ENCODE measurements around the gene BFSP2.

The BFSP2 gene

DNA sequence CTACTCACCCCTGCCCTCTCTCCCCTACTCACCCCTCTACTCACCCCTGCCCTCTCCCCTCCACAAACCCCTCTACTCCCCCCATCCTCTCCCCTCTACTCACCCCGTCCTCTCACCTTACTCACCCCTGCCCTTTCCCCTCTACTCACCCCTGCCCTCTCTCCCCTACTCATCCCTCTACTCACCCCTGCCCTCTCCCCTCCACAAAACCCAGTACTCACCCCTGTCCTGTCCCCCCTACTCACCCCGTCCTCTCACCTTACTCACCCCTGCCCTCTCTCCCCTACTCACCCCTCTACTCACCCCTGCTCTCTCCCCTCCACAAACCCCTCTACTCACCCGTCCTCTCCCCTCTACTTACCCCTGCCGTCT is 14.2 kb downstream of the BFSP2 start:
- no peak for DNase-seq (ENCODE audit: low read depth, low spot score)

DNA sequence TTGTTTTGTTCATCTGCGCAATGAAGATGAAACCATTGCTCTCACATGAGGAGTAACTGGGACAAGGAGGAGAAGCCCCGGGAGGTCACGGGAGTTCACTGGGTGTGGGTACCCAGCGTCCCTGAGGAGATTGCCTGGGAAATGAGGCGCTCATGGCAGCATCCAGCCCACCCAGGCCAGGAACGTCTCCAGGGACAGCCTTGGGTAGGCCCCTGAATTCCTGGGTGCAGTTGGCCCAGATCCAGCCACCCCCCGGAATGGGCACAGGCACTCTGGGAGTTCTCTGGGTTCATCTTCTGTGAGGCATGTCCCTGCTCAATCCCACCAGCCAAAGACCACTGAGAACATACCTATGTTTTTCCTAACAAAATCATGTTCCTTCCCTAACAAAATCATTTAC is 18.5 kb downstream of the BFSP2 start:
- DNase-seq (ENCODE audit: low read depth, low spot score), result no peak

DNA sequence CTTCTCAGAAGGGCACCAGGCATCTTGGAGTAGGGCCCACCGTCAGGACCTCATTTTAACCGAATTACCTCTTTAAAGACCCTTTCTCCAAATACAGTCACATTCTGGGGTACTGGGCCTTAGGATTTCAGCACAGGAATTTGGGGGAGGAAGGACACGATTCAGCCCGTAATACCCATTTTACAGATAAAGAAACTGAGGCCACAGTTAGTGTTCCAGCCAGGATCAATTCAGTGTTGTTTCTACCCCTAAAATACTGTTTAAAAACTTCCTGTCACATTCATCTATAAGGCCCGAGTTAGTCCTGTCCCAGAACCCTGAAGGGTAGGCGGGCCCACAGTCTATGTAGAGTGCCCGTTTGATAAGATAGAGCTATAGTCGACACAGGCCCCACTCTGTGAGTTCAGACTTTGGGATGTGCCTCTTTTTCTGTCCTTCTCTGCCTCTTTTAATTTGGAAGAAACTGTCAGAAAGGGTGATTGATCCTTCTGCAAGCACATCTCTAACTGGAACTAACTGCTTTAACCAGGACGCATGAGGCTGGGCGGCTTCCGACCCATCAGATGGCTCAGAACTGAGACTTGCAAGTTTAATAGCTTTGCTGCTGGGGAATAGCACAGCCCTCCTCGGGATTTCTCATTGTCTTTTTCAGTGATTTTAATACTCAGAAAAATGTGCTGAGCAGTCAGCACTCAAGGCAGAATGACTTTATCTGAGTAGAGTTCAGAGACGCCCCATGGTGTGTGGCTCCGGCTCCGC is 19.5 kb downstream of the BFSP2 start:
- DNase-seq (ENCODE audit: low read depth, low spot score), result no peak

DNA sequence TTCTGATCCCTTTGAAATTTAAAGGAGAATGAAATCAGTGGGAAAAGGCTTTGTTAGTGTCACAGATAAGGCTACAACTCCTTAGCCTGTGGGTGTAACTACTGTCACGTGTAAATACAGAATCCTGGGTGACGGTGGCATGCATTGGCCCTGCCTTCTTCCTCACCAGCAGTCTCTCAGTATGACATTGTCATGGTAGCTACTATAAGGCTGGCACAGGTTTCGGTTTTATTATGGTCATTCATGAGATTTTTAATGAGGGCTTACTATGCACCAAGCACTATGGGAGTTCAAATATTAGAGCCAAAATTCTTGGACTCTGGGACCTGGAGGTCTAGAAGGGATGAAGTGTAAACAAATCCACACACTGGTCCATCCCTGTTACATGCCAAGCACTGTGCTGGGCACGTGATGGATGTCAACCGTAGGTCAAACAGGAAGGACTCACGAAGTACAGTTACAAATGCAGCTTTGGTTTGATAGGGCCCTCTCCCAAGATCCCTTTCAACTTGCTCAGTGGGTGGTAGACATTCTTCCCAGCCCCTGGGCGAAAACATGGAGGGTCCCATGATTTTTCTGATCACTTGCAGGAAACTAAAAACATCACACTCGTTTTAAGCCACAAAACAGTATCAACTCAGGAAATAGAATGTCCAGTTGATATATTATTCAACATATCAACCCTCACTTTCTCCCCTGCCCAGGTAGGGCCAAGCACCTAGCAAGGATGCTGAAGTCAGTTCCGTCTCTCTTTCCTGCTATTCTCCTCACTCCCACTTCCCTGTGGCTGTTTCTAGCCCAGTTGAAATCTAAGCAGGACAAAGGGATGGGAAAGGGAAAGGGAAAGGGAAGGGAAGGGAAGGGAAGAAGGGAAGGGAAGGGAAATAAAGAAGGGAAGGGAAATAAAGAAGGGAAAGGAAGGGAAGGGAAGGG is 25.3 kb downstream of the BFSP2 start:
- no peak for DNase-seq (ENCODE audit: low read depth, low spot score)

DNA sequence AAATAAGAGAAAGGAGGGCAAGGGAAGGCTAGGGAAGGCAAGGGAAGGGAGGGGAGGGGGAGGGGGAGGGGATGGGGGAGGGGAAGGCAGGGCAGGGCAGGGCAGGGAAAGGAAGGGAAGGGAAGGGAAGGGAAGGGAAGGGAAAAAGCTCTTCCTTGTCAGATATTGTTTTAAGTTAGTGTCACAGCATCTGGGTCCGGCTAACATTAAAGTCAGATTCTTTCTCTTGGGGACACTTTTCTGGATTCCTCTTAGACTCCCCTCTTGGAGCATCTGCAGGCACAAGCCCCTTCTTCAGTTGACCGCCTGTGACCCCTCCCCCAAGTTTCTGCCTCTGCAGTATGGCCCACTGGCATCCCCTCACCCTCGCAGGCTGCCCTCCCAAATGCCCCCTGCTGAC is 26.0 kb downstream of the BFSP2 start:
- DNase-seq (ENCODE audit: low read depth, low spot score), result no peak

DNA sequence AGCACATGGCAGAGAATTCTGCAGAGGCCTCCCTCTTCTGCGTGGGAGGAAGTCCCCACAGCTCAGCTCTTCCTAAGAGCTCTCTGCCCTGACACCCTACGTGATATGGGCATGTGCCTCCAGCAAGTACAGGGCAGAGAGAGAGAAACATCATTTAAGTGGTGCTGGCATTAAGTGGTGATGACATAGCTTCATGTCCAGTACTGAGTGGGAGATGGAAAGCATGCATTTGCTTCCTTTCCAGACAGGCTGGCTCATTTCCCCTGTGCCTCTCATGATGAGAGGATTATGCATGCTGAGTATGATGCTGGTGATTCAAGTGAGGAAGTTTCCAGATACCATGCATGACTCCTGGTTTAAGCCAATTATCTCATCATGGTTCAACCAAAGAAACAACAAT is 26.9 kb downstream of the BFSP2 start:
- DNase-seq (ENCODE audit: low read depth, low spot score), result no peak

DNA sequence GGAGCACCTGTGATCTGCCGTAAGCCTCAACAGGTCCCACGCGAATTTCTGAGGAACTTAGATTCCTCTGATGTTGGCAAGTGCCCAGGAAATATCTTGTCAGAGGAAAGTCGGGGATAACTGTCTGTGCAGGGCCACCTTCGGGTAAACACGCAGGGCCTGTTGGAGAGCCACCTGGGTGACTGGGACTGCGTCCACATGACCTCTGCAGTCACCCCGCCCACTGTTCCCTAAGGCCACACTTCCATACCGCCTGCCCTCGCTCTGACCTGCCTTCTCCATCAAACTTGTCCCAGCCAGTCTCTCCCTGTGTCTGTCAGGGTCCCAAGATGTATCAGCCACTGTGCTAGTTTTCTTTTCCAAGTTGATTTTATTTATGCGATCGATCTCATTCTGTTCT is 28.7 kb downstream of the BFSP2 start:
- no peak for DNase-seq (ENCODE audit: low read depth, low spot score)

DNA sequence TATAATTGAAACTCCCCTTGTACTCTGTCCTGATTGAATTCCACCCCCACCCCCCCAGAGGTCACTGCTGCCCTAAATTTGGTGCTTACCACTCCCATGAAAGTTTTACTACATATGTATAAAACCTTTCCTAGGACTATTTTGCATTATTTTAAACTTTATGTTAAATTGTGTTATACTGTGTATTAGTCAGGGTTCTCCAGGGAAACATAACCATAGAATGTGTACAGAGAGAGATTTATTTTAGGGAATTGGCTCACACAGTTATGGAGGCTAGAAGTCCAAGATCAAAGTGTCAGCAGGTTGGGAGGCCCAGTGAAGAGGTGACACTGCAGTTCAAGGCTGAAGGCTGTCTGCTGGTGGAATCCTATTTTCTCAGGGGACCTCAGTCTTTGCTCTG is 29.2 kb downstream of the BFSP2 start:
- no peak for DNase-seq (ENCODE audit: low read depth, low spot score)

DNA sequence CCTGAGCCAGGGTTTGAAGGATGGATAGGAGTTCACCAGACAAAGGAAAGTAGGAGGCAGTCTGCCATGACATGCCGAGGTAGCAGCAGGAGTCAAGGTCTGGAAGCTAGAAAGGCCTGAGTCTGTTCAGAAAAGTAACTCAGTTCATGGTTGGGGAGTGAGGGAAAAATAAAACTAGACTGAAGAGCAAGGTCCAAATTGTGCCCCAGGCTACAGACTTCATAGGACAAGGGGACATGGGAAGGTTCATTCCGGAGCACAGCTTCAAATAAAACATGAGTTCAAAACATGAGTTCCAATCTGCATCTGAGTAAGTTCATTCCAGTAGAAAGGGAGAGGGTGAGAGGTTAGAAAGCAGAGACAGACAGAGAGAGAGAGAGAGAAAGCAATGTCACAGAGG is 39.7 kb downstream of the BFSP2 start:
- no peak for DNase-seq (ENCODE audit: low read depth, low spot score)

DNA sequence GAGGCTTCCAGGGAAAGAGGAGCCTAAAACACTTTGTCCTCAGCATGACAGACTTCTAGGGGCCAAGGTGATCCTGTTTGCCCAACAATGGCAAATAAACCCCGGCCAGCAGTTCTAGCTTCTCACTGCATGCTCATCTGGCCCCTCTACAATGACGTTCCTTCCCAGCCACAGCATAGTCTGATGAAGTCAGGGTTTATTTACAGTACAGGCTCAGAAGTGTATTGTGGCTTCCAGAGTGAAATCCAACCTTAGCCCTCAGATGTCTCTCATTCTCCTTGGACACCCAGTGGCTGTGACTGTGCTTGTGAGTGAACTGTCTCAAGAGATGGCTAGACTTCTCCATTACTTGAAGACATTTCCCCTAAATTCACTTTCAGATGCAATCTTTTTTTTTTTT is 40.8 kb downstream of the BFSP2 start:
- no peak for DNase-seq (ENCODE audit: low read depth, low spot score)

DNA sequence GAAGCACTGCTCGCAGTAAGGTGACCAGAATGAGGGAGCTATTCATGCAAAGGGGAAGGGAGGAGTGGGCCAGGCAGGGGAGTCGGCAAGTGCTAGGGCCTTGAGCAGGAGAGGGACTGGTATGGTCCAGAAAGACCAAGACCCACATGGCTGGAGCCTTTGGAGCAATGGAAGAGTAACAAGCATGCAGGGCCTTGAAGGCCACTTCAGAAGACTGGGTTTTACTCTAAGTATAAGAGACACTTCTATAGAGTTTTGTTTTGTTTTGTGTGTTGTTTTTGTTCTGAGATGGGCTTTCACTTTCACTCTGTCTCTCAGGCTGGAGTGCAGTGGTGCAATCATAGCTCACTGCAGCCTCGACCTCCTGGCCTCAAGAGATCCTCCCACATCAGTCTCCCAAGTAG is 42.0 kb downstream of the BFSP2 start:
- DNase-seq (ENCODE audit: low read depth, low spot score), result no peak

DNA sequence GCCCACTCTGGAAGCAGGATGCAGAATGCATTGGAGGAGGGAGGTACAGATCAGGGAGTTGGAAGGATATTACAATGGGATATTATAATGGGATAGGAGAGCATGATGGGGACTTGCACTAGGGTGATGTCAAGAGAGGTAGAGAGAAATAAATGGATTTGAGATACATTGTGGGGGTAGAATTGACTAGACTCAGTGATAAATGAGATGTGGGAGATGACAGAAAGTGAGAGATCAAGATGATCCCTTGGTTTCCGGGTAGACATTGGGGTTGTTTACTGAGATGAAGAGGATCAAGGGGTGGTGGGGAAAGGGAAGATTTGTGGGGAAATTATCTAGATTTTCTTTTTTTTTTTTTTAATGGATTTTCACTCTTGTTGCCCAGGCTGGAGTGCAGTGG is 42.7 kb downstream of the BFSP2 start:
- no peak for DNase-seq (ENCODE audit: low read depth, low spot score)

DNA sequence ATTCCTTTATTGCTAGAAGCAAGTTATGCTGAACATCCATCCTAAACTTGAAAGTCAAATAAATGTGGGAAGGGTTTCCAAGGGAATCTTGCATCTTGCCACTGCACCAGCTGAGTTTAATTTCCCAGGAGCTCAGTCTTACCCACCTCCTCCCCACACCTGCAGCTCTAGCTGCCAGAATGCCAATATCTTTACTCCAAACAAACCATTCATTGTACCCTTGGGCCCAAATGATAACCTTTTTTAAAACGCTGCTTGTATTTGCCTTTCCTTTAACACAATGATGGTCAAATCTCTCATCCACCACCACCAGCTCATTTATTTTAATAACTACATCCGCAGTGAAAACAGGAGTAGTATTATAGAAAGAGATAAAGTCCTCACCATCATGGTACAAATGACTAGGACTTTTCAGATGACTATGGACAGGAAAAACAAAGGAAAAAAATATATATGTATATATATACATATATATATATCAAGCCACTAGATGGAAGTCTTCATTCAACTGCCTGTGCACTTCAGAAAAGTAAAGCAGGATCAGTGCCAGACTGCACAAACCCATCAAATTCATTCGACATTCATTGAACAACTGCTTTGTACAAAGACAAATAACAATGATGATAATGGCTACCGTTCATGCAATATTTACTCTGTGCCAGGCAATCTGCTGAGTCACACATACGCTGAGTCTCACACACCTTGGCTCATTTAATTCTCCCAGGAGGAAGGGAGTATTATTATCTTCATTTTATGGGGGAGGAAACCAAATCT is 44.0 kb downstream of the BFSP2 start:
- DNase-seq (ENCODE audit: low read depth, low spot score), result no peak

DNA sequence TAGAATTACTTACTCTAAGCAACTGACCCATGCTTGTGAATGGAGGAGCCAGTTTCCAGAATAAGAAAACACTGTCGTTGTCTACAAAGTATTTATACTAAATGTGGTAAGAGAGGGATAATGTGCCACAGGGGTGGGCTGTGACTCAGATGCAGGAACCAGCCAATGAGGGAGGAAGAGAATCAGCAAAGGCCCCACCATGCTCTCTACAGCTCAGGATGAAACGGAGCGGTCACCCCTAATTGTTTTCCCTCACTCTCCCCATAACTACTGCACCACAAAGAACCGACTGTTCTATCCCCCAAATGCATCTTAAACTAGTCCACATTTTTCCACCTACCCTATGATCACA is 44.5 kb downstream of the BFSP2 start:
- DNase-seq (ENCODE audit: low read depth, low spot score), result no peak

DNA sequence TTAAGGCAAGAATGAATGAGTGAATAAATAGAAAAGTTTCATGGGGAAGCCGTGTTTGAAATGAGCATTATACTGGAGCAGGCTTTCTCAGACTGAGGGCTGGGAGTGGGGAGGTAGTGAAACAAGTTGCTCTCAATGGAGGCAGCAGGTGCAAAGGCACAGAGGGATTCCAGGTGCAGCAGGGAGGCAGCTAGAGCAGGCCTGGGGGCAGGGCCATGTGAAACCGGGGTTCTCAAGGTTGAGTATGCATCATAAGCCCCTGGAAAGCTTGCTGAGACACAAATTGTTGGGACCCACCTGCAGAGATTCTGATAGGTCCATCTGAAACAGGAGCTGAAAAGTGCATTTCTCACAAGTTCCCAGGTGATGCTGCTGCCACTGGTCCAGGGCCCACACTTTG is 45.3 kb downstream of the BFSP2 start:
- no peak for DNase-seq (ENCODE audit: low read depth, low spot score)

DNA sequence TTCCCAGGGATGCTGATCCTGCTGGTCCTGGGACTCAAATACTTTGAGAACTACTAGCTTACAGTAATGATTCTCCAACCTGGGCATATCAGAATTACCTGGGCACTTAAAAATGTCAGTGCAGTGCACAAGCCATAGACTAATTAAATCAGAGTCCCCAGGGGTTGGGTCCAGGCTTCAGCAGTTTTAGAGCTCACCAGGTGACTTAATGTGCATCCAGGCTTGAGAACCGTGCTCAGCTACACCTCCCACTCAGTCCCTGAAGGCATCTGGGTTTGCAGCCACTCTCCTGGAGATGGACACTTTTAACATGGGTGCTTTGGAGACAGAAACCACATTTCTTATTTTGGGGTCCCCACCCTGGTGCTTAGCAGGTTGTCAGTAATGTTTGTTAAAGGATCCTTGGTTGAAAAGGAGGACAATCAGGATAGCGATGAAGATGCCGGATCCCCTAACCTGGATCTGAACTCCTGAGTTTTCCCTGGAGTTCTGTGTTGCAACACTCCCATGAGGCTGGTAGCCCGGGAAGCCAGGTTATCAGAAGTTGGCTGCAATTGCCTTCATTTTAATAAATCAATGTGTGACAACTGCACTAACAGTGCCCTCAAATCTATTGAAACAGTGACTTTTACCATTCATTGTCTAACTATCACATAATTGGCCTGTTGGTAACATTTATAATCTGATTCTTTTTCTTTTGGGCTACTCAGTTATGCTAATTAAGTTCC is 48.1 kb downstream of the BFSP2 start:
- DNase-seq (ENCODE audit: low read depth, low spot score), result no peak

DNA sequence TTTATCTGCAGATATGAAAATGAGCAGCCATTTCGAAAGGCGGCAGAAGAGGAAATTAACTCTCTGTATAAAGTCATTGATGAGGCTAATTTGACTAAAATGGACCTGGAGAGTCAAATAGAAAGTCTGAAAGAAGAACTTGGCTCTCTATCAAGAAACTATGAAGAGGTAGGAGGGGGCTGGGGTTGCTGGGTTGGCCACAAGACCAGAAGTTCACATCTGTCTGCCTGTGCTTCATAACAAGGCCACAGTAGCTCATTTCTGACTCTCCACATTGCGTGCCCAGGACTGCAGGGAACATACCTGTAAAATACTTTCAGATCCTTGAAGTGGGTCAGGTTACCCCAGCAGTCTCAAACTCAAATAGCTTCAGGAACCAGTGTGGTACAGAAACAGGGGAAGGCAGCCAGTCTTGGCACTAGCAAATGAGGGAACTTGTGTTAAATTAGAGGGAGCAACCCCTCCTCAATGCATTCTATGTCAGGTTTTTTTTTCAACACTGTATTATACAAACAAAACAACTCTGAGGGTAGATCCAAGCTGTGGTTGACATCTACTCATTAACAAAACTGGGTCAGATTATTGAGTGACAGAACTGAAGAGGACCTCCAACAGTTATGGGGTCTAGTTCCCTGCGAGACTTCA is 48.7 kb downstream of the BFSP2 start:
- no peak for DNase-seq (ENCODE audit: low read depth, low spot score)

DNA sequence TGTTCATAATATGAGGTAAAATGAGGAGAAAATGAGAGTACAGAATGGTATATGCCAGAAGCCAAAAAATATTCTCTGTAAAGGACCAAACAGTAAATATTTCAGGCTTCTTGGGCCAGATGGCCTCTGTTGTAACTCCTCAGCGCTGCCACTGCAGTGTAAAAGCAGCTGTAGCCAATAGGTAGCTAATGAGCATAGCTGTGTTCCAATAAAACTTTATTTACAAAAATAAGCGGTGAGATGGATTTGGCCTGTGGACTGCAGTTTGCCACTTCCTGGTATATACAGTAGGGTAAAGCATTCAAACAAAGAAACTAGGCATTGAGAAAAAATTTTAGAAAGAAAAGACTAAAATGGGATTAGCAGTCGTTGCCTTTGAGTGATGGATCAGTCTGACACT is 51.5 kb downstream of the BFSP2 start:
- no peak for DNase-seq (ENCODE audit: low read depth, low spot score)

DNA sequence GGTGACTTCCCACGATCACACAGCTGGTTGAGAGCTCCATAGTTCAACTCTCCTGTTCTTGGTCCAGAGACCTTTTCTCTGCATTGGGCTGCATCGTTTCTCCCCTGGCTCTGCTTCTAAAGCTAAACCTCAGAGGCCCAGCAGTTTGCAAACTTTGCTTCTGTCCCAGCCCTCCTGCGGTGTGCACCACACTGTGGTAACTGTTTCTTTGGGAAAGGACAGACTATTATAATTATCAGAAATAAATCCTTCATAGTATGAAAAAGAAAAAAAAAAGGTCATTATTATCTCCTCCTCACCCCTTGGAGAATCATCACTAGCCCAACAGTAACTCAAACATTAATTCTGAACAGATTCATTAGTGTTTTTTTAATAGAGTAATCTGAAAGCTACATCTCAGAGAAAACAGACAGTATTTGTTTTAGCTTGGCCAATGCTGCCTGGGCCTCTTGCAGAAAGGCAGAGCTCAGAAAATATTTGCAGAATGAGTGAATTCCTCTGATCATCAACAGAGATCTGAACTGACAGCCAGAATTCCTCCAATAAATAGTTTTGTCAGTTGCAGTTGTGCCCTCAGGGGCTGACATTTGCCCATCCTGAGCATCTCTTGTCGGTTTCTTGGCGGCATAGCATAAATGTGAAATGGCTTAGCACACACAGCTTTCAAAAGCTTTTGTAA is 52.9 kb downstream of the BFSP2 start:
- DNase-seq (ENCODE audit: low read depth, low spot score), result no peak

DNA sequence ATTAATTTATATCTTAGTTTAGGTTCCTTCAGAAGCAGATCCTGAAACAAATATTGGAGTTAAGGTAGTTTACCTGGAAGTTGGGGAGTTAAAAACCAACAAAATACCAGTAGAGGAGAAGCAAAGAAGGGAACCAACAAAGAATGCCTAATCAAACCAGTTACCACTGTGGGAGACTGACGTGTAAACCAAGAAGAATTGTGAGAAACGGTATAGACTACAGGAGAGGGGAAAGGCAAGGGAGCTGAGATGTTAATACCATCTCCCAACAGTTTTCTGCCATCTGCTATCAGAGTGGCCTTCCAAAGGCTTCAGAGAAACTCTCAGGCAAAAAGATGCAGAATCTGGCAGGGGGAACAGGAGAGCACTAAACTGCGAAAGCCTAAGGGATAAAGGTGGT is 53.5 kb downstream of the BFSP2 start:
- DNase-seq (ENCODE audit: low read depth, low spot score), result no peak

DNA sequence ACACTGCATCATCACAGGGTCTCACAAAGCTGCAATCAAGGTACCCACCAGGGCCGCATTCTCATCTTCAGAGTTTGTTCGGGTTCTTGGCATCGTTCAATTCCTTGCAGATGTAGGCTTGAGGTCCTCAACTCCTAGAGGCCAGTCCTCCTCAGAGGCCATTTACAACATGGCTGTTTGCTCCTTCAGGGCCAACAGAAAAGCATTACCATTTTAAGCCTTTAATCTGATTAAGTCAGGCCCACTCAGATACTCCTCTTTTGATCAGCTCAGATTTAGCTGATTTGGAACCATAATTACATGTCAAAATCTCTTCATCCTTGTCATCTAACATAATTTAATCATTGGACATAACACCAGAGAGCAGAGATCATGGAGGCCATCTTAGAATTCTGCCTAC is 55.4 kb downstream of the BFSP2 start:
- DNase-seq (ENCODE audit: low read depth, low spot score), result no peak

Measured in activated naive CD8-positive, alpha-beta T cell treated with anti-CD3 and anti-CD28 coated beads, Interleukin-2, amount 50 U/mL, for 16 hours (primary cell).